ENCODE data around the gene SSBP3. TPM values are rescaled to one million over a fixed set of nuclear protein-coding genes. Genes with fewer than 3 reads are reported as not detected.
A peak's percentile ranks its signal among the peaks of the same experiment; 100 is the strongest.

SSBP3 gene
- total and polyA plus RNA-seq, 9 of the 15 experiments (the other 6 are each of a cell fraction or from before 2014, with no cell fraction given) = 8.7 to 108 (median 33.8) TPM

DNA sequence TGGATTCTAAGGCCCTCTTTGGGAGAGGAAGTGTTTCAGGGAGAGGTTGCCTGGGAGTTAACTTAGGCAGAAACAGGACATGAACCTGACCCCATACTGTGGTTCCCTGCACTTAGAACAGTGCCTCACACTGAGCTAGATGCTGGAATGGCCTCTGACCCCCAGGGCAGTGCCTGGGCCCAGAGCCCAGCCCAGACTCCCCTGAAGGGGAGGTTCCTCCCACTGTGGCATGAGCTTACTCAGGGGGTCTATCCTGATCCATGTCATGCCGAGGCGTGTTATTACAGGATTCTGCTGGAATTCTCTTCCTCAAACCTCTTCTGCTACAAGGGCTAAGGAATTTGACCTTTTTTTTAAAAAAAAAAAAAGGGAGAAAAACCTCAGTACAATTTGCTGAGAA lies 134.1 kb downstream of the SSBP3 start:
- no peaks in the 10 kb centered on the region for H3K27me3 ChIP-seq (ENCODE audit: control insufficient read depth in 2 of 2, insufficient read depth in 2 of 2, low read length in 2 of 2)
- no TSS peak for BruUV-seq (replicated peaks)
- no peaks in the 10 kb centered on the region for H3K9me3 ChIP-seq (replicated peaks; ENCODE audit: control insufficient read depth, insufficient read depth, low read depth, low read length)
- H3K27ac ChIP-seq (ENCODE audit: extremely low read depth, low read depth, low read length) = no peak overlapping the region
- in situ Hi-C loops (cut with MboI) = no loop called here
- peaks cover 64% of the 10 kb centered on the region for H3K79me2 ChIP-seq (ENCODE audit: control insufficient read depth, insufficient read depth, low read length)
- ATAC-seq (no peak), FAIRE-seq (no peak), DNase-seq (ENCODE audit: extremely low read depth in 1 of 4, low spot score in 3 of 4) (no peak)
- peaks cover 15% of the 10 kb centered on the region for H3K9me1 ChIP-seq (ENCODE audit: control insufficient read depth, insufficient read depth, low read length)
- no peak overlapping the region for H3K4me3 ChIP-seq
- no peak overlapping the region for H3K4me2 ChIP-seq (ENCODE audit: insufficient read depth, low read length)
- H2AFZ ChIP-seq (ENCODE audit: low read depth, low read length) = no peak overlapping the region
- H3K9ac ChIP-seq (ENCODE audit: insufficient read depth in 1 of 2, low read depth in 2 of 2, low read length in 2 of 2) = peak overlapping the region in 1 of 2 experiments; percentile 72; a peak in 1 of 4 replicates
- H4K20me1 ChIP-seq (replicated peaks; ENCODE audit: control insufficient read depth, insufficient read depth, low read length) = peaks cover 48% of the 10 kb centered on the region
- whole genome bisulfite sequencing (ENCODE audit: insufficient coverage, low coverage, missing lambda C conversion rate) = 100% methylated on average over 1 of the region's 2 CpGs
- ChIA-PET POLR2A (interaction anchor here (0.8 to 1.6 kb wide), 3 partner anchors 9 to 71 kb away, joined by 3 to 4 read pairs (median 4); no protein-coding TSS in a partner anchor), CTCF (ENCODE audit: low intra/inter-chr PET ratio) (interaction anchor here (1.2 kb wide), 2 partner anchors 216 to 218 kb away, joined by 3 to 4 read pairs; no protein-coding TSS in a partner anchor)
- H3K36me3 ChIP-seq (ENCODE audit: control insufficient read depth, insufficient read depth, low read length) = peaks cover 21% of the 10 kb centered on the region; the same call in 2 of the 3 replicates
- intact Hi-C loops (cut with micrococcal nuclease) = loop anchor here (2.0 to 5.0 kb wide), 3 partner anchors 39 to 150 kb away; no protein-coding TSS in a partner anchor
- peaks cover 34 to 41% of the 10 kb centered on the region in 2 experiments for H3K4me1 ChIP-seq (replicated peaks in 1 of 2; ENCODE audit: control insufficient read depth in 2 of 2, insufficient read depth in 2 of 2, low read length in 2 of 2)
- TF ChIP-seq TEAD4 (IDR thresholded peaks at IDR 0.05; ENCODE audit: low read length) (no peak), TEAD4 (CRISPR knock-in tag; IDR thresholded peaks at IDR 0.05; ENCODE audit: borderline replicate concordance) (no peak), NR2C2 (CRISPR knock-in tag; IDR thresholded peaks at IDR 0.05) (no peak), NR2C2 (tag; IDR thresholded peaks at IDR 0.05) (no peak), MYC (IDR thresholded peaks at IDR 0.05; ENCODE audit: low read depth, low read length) (no peak), MYC (CRISPR knock-in tag; IDR thresholded peaks at IDR 0.05; ENCODE audit: borderline replicate concordance, low read depth) (no peak), SAP30 (IDR thresholded peaks at IDR 0.05; ENCODE audit: borderline replicate concordance, insufficient read depth, low read depth, low read length, poor library complexity, severe bottlenecking) (no peak), JUND (IDR thresholded peaks at IDR 0.05; ENCODE audit: borderline replicate concordance, low read depth, low read length) (no peak), JUND (tag; IDR thresholded peaks at IDR 0.05; ENCODE audit: borderline replicate concordance, low read depth, low read length) (no peak), PREB (CRISPR knock-in tag; IDR thresholded peaks at IDR 0.05) (no peak), LCOR (CRISPR knock-in tag; IDR thresholded peaks at IDR 0.05) (no peak), MAFF (IDR thresholded peaks at IDR 0.05; ENCODE audit: low read length) (no peak), CREB5 (CRISPR knock-in tag; IDR thresholded peaks at IDR 0.05) (no peak), ETV1 (tag; conservative IDR thresholded peaks at IDR 0.05; ENCODE audit: low read depth) (no peak)
- TF ChIP-seq, protein P1, sequence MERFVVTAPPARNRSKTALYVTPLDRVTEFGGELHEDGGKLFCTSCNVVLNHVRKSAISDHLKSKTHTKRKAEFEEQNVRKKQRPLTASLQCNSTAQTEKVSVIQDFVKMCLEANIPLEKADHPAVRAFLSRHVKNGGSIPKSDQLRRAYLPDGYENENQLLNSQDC (CRISPR knock-in tag; IDR thresholded peaks at IDR 0.05) = no peak
